Fibroblast of the aortic adventitia (primary cell): ENCODE data around the gene MCU. TPM values are rescaled to one million over a fixed set of nuclear protein-coding genes. Genes with fewer than 3 reads are reported as not detected.
A peak's percentile ranks its signal among the peaks of the same experiment; 100 is the strongest.

Experiments
- DNase-seq: peaks from one replicate; pipeline ENCODE4 v3.0.0-alpha.2; 2010; ENCODE audit warnings: low read depth
- H3K4me3 ChIP-seq: 2 replicates; pipeline ENCODE4 v1.5.1; 2011; ENCODE audit warnings: low read depth, mild to moderate bottlenecking, control low read depth, low read length, moderate library complexity
- total RNA-seq: library from RNA; depleted of rRNA; stranded (reverse); fragments of >200 nt; gene quantifications from 2 replicates; pipeline ENCODE4 v1.2.3, GENCODE V29; 2012; ENCODE audit warnings: low replicate concordance
- TF ChIP-seq, protein P1 (sequence below): IDR thresholded peaks from 2 replicates; pipeline ENCODE4 v1.5.1; 2011; ENCODE audit warnings: mild to moderate bottlenecking, low read length, control low read depth, inconsistent platforms; ENCODE audit not compliant: insufficient read depth

MCU gene
- total RNA-seq, 1 donor = 32.5 TPM

- TF ChIP-seq, protein P1, sequence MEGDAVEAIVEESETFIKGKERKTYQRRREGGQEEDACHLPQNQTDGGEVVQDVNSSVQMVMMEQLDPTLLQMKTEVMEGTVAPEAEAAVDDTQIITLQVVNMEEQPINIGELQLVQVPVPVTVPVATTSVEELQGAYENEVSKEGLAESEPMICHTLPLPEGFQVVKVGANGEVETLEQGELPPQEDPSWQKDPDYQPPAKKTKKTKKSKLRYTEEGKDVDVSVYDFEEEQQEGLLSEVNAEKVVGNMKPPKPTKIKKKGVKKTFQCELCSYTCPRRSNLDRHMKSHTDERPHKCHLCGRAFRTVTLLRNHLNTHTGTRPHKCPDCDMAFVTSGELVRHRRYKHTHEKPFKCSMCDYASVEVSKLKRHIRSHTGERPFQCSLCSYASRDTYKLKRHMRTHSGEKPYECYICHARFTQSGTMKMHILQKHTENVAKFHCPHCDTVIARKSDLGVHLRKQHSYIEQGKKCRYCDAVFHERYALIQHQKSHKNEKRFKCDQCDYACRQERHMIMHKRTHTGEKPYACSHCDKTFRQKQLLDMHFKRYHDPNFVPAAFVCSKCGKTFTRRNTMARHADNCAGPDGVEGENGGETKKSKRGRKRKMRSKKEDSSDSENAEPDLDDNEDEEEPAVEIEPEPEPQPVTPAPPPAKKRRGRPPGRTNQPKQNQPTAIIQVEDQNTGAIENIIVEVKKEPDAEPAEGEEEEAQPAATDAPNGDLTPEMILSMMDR = no peak
- DNase-seq = no peak
- H3K4me3 ChIP-seq = no peak overlapping the region
Observed at GRCh38 chr10:72808001-72808400, 116.1 kb downstream of the MCU start.

- TF ChIP-seq, protein P1 = no peak
- no peak overlapping the region for H3K4me3 ChIP-seq
- DNase-seq = no peak
Observed at GRCh38 chr10:72809006-72809405, 117.1 kb downstream of the MCU start.

DNA sequence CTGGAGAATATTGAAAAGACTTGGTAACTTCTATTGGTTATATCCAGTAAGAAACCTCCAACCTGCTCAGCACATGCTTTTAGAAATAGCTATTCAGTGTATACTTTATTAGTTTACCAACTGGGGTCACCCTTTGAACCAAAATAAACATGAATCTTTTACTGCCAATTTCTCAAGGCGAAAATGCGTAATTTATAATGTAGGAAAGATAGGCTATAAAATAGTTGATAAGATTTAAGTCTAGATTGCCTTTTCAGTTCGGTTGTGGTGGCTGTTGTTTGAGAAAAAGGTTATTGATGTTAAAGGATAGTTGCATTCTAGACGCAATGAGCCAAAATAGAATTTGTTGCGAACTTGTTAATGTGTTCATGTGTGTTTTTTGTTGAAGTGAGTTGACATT is 119.0 kb downstream of the MCU start:
- DNase-seq = no peak
- TF ChIP-seq, protein P1 = no peak
- no peak overlapping the region for H3K4me3 ChIP-seq

- TF ChIP-seq, protein P1 = no peak
- no peak for DNase-seq
- H3K4me3 ChIP-seq = no peak overlapping the region
Observed at GRCh38 chr10:72812415-72812752, 120.4 kb downstream of the MCU start.

DNA sequence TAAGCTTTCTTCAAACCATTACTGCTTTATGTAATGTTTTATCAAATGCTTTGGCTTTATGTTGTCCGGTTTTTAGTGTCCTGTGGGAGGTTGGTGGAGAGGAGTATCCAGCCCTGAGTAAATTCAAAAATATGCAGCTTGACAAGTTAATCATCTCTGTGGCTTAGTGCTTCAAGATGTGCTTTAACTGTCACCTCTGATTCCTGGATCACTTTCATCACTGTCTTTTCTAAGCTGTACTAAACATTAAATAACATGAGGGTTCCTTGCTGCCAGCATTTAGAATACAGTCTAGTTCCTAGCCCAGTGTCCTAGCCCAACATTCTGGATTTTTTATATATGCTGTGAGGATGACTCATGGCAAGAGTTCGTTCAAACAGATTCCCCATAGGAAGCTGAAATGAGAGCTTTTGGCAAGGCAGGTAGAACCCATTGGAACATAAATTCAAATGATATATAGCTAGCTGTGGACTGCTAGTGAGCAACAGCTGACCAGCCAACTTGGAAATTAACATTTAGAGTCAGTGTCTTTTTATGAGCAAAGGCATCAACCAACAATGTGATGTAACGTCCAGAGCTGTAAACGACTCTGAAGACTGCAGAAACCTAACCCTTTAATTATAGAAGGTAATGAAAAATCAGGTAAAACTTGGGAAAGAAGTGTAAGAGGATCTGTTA is 120.9 kb downstream of the MCU start:
- peak; percentile 76 for DNase-seq
- TF ChIP-seq, protein P1 = no peak
- H3K4me3 ChIP-seq = no peak overlapping the region

GRCh38 chr10:72814099-72814790 is 122.3 kb downstream of the MCU start:
- DNase-seq = peak; percentile 67
- TF ChIP-seq, protein P1 = no peak
- no peak overlapping the region for H3K4me3 ChIP-seq
